GM23248 (cell line): ENCODE data around the gene CDH16. TPM values are rescaled to one million over a fixed set of nuclear protein-coding genes. Genes with fewer than 3 reads are reported as not detected.

Experiments
- DNase-seq: peaks from one replicate; pipeline ENCODE4 v3.0.0-alpha.2; 2015
- H2AFZ ChIP-seq: fragments of 200-600 bp; sonication (generic); 2 replicates; pipeline ENCODE4 v1.6.1; 2016; ENCODE audit warnings: antibody characterized with exemption
- H3F3A ChIP-seq: fragments of 200-600 bp; sonication (generic); 2 replicates; pipeline ENCODE4 v1.6.1; 2016; ENCODE audit warnings: mild to moderate bottlenecking, antibody characterized with exemption, mixed run types; ENCODE audit not compliant: insufficient read depth
- H3K27ac ChIP-seq: fragments of 200-600 bp; sonication (generic); 2 replicates; pipeline ENCODE4 v1.5.1; 2016; ENCODE audit warnings: mild to moderate bottlenecking
- H3K27me3 ChIP-seq: fragments of 200-600 bp; sonication (generic); replicated peaks from 2 replicates; pipeline ENCODE4 v1.6.1; 2016; ENCODE audit warnings: mild to moderate bottlenecking; ENCODE audit not compliant: insufficient read depth
- H3K36me3 ChIP-seq: fragments of 200-600 bp; sonication (generic); 2 replicates; pipeline ENCODE4 v1.6.1; 2016; ENCODE audit warnings: low read depth, mild to moderate bottlenecking
- H3K4me1 ChIP-seq: fragments of 200-600 bp; sonication (generic); 2 replicates; pipeline ENCODE4 v1.6.1; 2016; ENCODE audit warnings: mild to moderate bottlenecking; ENCODE audit not compliant: insufficient read depth
- H3K4me2 ChIP-seq: fragments of 200-600 bp; sonication (generic); one replicate; pipeline ENCODE4 v1.6.1; 2016; ENCODE audit warnings: mild to moderate bottlenecking; ENCODE audit not compliant: unreplicated experiment
- H3K4me3 ChIP-seq: fragments of 200-600 bp; sonication (generic); 2 replicates; pipeline ENCODE4 v1.5.1; 2016; ENCODE audit warnings: mild to moderate bottlenecking
- H3K79me2 ChIP-seq: fragments of 200-600 bp; sonication (generic); 2 replicates; pipeline ENCODE4 v1.6.1; 2016; ENCODE audit warnings: mild to moderate bottlenecking; ENCODE audit not compliant: insufficient read depth
- H3K9ac ChIP-seq: fragments of 200-600 bp; sonication (generic); 2 replicates; pipeline ENCODE4 v1.6.1; 2016; ENCODE audit warnings: mild to moderate bottlenecking
- H3K9me2 ChIP-seq: fragments of 200-600 bp; sonication (generic); 2 replicates; pipeline ENCODE4 v1.6.1; 2016; ENCODE audit warnings: mixed run types, mild to moderate bottlenecking, moderate library complexity; ENCODE audit not compliant: insufficient read depth
- H3K9me3 ChIP-seq: fragments of 200-600 bp; sonication (generic); one replicate; pipeline ENCODE4 v1.6.1; 2017; ENCODE audit warnings: low read depth
- H4K20me1 ChIP-seq: fragments of 200-600 bp; sonication (generic); 2 replicates; pipeline ENCODE4 v1.6.0; 2016; ENCODE audit not compliant: insufficient read depth
- EZH2 ChIP-seq: fragments of 200-600 bp; sonication (generic); IDR thresholded peaks from 2 replicates; pipeline ENCODE4 v1.6.1; 2018; ENCODE audit warnings: antibody characterized with exemption, mild to moderate bottlenecking; ENCODE audit not compliant: insufficient read depth, poor library complexity, severe bottlenecking
- EZH2phosphoT487 ChIP-seq: fragments of 200-600 bp; sonication (generic); IDR thresholded peaks from 2 replicates; pipeline ENCODE4 v1.6.1; 2018; ENCODE audit warnings: antibody characterized with exemption, moderate library complexity, mild to moderate bottlenecking, low read depth; ENCODE audit not compliant: insufficient read depth
- WGBS, 2 experiments: methylation state at CpG; one replicate each; pipeline ENCODE4 v1.1.6; 2015 to 2017; ENCODE audit warnings: low lambda C conversion rate in 2 of 2, low coverage in 1 of 2; ENCODE audit errors: missing lambda C conversion rate in 2 of 2; 5-methylcytosine and 5-hydroxymethylcytosine counted together
- in situ Hi-C: fragments of 300-500 bp; cut with MboI; formaldehyde crosslinking; loops from 2 replicates; pipeline ENCODE4 v1.15.0; 2020
- polyA plus RNA-seq: library from polyadenylated mRNA; unstranded; fragments of >200 nt; fragmentation: Nextera tagmentation; extraction: Ambion mirVana; gene quantifications from 2 replicates; pipeline ENCODE4 v1.2.1, GENCODE V29; 2016
- total RNA-seq: library from RNA; depleted of rRNA; stranded (reverse); fragments of >200 nt; shearing (Covaris generic); gene quantifications from 2 replicates; pipeline ENCODE4 v1.2.3, GENCODE V29; 2014

Gene CDH16
- total and polyA plus RNA-seq, 2 experiments from 2014 or later = not detected

DNA sequence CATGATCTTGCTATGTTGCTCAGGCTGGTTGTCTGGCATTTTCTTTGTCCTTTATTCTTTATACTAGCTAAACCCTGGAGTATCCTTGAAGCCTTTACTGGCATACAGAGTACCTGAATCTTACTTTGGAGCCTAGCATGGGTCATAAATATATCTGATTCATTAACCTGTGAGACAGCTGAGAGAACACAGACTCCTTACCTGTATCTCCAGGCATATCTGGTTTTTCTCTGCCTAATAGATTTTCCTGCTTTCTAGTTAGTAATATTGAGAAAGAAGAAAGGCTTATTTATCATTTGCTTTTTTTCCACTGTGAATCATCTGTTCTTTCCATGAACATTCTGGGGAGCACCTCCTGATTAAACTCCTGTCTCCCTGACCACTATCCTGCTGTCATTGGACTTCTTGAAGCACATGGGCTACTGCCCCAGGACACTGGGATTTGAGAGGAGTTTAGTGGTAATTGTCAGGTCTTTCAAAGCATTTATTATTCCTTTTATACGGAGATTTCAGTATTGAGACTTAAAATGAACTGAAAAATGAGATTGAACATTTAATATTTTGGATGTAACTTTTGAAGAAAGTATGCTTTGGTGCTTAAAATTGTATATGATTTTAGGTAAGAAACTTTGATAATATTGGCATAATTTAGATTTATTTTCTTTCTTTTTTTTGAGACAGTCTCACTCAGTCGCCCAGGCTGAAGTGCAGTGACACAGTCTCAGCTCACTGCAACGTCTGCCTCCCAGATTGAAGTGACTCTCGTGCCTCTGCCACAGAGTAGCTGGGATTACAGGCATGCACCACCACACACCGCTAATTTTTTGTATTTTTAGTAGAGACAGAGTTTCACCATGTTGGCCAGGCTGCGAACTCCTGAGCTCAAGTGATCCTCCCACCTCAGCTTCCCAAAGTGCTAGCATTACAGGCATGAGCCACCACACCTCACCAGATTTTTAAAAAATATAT, 29.8 kb downstream of the CDH16 start:
- H3K79me2 ChIP-seq = peaks cover 8% of the 10 kb centered on the region; the same call in 1 of the 2 replicates
- no peaks in the 10 kb centered on the region for H3K9me2 ChIP-seq
- no peaks in the 10 kb centered on the region for H3K36me3 ChIP-seq
- no peak overlapping the region for H3K4me3 ChIP-seq
- no peak for DNase-seq
- no peaks in the 10 kb centered on the region for H4K20me1 ChIP-seq
- in situ Hi-C loops = no loop called here
- H3K9ac ChIP-seq = no peak overlapping the region
- WGBS, 2 experiments = 89 to 96% methylated on average over 6 of the region's 6 CpGs
- no peaks in the 10 kb centered on the region for H3K9me3 ChIP-seq
- H2AFZ ChIP-seq = no peak overlapping the region
- peaks cover 16% of the 10 kb centered on the region for H3K4me1 ChIP-seq
- no peaks in the 10 kb centered on the region for H3K27me3 ChIP-seq
- H3K27ac ChIP-seq = no peak overlapping the region
- TF ChIP-seq EZH2phosphoT487 (no peak), EZH2 (no peak)
- peaks cover 18% of the 10 kb centered on the region for H3F3A ChIP-seq
- H3K4me2 ChIP-seq = no peak overlapping the region

DNA sequence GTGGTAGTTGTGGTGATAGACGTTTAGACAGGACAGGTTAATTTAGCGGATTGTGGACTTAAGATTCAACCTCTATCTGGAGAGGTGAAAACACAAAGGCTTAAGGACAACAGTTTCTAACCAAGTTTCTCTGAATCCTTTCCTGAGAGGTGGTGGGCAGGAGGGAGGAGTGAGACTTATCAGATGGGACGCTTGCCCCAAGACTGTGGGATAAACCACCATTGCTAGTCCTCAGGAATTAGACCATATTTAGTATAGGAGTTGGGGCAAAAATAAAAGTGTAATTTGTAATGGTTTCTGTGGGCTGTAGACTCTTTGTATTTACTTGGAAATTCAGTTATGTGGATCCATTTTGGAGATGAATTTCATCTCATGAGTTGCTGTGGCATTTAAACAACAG, 31.8 kb downstream of the CDH16 start:
- no peaks in the 10 kb centered on the region for H3K36me3 ChIP-seq
- H3F3A ChIP-seq = peaks cover 18% of the 10 kb centered on the region
- H3K79me2 ChIP-seq = peaks cover 14% of the 10 kb centered on the region
- no peak for TF ChIP-seq EZH2phosphoT487
- TF ChIP-seq EZH2 = no peak
- no peaks in the 10 kb centered on the region for H3K27me3 ChIP-seq
- WGBS, 2 experiments = 97% methylated on average over 3 of the region's 3 CpGs
- H2AFZ ChIP-seq = no peak overlapping the region
- H3K4me1 ChIP-seq = peaks cover 16% of the 10 kb centered on the region
- H3K9ac ChIP-seq = no peak overlapping the region
- peak overlapping the region; percentile 23 for H3K4me2 ChIP-seq
- in situ Hi-C loops = no loop called here
- H3K4me3 ChIP-seq = no peak overlapping the region
- no peak for DNase-seq
- H4K20me1 ChIP-seq = no peaks in the 10 kb centered on the region
- no peak overlapping the region for H3K27ac ChIP-seq
- H3K9me3 ChIP-seq = no peaks in the 10 kb centered on the region
- no peaks in the 10 kb centered on the region for H3K9me2 ChIP-seq

DNA sequence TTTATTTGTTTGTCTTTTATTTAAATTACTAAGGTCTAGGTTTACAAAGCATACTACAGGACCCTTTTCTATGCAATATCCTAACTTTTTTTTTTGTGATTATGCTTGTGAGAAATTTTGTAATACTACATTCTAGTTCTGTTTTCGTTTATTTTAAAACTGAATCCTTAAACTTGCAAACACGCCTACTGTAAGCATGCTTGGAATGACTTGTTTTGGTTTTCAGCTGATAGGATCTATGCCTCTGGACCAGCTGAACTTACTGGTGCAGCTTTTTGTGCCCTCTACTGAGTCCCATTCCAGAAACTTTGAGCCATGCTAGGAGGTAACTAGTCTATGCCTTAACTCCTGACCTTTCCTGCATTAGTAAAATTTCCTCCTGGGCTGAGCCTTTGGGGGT, 32.4 kb downstream of the CDH16 start:
- Histone ChIP-seq H3F3A (peaks cover 18% of the 10 kb centered on the region), H3K9me2 (no peaks in the 10 kb centered on the region), H3K9me3 (no peaks in the 10 kb centered on the region), H3K27ac (no peak overlapping the region), H3K9ac (no peak overlapping the region), H3K79me2 (peaks cover 20% of the 10 kb centered on the region), H3K4me2 (peak overlapping the region; percentile 23), H3K27me3 (no peaks in the 10 kb centered on the region), H2AFZ (no peak overlapping the region), H3K36me3 (no peaks in the 10 kb centered on the region), H3K4me1 (peaks cover 16% of the 10 kb centered on the region), H3K4me3 (no peak overlapping the region), H4K20me1 (no peaks in the 10 kb centered on the region)
- 55 to 64% methylated on average over 2 of the region's 2 CpGs for WGBS, 2 experiments
- DNase-seq = peak; percentile 20
- TF ChIP-seq EZH2 = no peak
- no peak for TF ChIP-seq EZH2phosphoT487
- in situ Hi-C loops = no loop called here

DNA sequence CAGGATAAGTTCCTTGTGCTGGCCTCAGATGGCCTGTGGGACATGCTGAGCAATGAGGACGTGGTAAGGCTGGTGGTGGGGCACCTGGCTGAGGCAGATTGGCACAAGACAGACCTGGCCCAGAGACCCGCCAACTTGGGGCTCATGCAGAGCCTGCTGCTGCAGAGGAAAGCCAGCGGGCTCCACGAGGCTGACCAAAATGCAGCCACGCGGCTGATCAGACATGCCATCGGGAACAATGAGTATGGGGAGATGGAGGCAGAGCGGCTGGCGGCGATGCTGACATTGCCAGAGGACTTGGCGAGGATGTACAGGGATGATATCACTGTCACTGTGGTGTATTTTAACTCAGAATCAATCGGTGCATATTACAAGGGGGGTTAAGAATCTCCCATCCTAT, 33.2 kb downstream of the CDH16 start:
- peaks cover 18% of the 10 kb centered on the region for H3F3A ChIP-seq
- WGBS, 2 experiments = 94 to 95% methylated on average over 12 of the region's 12 CpGs

More for the DNA sequence above, 33.2 kb downstream of the CDH16 start:
- Histone ChIP-seq H3K4me3 (no peak overlapping the region), H3K27me3 (no peaks in the 10 kb centered on the region), H3K9me3 (no peaks in the 10 kb centered on the region), H3K9ac (no peak overlapping the region), H3K4me2 (no peak overlapping the region), H3K9me2 (no peaks in the 10 kb centered on the region), H4K20me1 (no peaks in the 10 kb centered on the region), H3K79me2 (peaks cover 25% of the 10 kb centered on the region), H2AFZ (no peak overlapping the region), H3K36me3 (no peaks in the 10 kb centered on the region), H3K4me1 (peaks cover 16% of the 10 kb centered on the region), H3K27ac (no peak overlapping the region)
- no peak for TF ChIP-seq EZH2
- no peak for TF ChIP-seq EZH2phosphoT487
- no peak for DNase-seq
- in situ Hi-C loops = no loop called here
